Skin epidermis (tissue), 12 donors: ENCODE measurements around the gene ZNF75A.

Source experiments
- H3K27ac ChIP-seq, 21 experiments: fragments of 200-600 bp; sonication (generic) in 11 of 21; one replicate each; pipeline ENCODE4 v1.5.0; 2020; ENCODE audit warnings: mild to moderate bottlenecking in 3 of 21, inconsistent platforms in 2 of 21, moderate library complexity in 2 of 21
- H3K4me3 ChIP-seq, 7 experiments: fragments of 200-600 bp; sonication (generic) in 2 of 7; one replicate each; pipeline ENCODE4 v1.5.0; 2020; ENCODE audit warnings: inconsistent platforms in 2 of 7, mild to moderate bottlenecking in 2 of 7, moderate library complexity in 1 of 7

The ZNF75A gene

DNA sequence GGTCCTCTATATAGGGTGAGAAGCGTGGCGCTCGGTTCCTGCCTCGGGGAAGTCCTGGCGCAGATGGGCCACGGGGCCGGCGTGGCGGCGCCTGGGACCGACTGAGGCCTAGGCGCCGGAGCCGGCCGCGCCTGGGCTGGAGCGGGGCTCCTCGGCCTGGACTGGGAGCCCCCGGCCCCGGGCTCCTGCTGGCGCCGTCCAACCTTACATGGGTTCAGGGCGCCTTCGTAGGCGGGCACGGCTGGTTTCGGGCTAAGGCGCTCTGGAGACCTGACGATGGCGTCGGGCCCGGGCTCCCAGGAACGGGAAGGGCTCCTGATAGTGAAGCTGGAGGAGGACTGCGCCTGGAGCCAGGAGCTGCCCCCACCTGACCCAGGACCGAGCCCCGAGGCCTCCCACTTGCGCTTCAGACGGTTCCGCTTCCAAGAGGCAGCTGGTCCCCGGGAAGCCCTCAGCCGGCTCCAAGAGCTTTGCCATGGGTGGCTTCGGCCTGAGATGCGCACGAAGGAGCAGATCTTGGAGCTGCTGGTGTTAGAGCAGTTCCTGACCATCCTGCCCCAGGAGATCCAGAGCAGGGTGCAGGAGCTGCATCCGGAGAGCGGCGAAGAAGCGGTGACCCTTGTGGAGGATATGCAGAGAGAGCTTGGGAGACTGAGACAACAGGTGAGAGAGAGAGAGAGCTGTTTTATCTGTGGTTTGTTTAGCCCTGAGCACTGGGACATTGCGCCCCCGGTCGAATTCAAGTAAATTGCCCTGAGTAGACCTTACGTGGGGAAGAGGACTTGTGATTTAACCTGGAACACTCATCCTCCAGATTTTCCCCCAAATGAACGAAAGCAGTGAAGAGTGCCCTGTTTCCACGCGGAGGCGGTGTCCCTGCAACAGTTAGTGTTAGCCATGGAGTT lies 21.5 kb upstream of the ZNF75A start:
- H3K27ac ChIP-seq: peak overlapping the region; percentile 91 to 100 (median 98)
- peak overlapping the region; percentile 67 to 99 (median 87) for H3K4me3 ChIP-seq

DNA sequence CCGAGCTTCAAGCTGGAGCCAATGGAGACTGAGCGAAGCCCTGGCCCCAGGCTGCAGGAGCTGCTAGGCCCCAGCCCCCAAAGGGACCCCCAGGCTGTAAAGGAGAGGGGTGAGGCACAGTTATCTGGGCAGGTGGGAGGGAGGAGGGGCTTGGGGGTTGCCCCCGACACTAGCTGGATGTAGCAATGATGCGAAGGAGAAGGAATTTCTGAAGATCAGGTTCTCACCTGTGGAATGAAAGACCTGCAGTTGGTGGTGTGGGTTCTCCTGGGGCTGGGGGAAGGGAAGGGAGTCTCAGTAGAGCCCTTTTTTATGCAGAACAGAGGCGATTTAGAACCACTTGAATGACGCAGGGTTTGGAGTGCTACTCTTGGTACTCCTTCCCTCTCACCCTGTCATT lies 20.2 kb upstream of the ZNF75A start:
- Histone ChIP-seq H3K27ac (no peak overlapping the region), H3K4me3 (peak overlapping the region in 1 of 7 experiments; percentile 99)

DNA sequence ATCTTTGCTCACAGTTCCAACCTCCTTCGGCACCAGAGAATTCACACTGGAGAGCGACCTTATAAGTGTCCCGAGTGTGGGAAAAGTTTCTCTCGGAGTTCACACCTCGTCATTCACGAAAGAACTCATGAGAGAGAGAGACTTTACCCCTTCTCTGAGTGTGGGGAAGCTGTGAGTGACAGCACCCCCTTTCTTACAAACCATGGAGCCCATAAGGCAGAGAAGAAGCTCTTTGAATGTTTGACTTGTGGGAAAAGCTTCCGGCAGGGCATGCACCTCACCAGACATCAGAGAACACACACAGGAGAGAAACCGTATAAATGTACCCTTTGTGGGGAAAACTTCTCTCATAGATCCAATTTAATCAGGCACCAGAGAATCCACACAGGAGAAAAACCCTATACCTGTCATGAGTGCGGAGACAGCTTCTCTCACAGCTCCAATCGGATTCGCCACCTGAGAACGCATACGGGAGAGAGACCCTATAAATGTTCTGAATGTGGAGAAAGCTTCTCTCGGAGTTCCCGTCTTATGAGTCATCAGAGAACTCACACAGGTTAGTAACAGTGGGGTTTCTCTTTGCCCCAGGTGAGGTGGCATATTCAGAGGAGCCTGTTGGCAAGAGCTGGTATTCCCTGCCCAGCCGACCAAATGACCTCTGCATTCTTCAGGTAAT lies 15.2 kb upstream of the ZNF75A start:
- H3K27ac ChIP-seq: no peak overlapping the region
- no peak overlapping the region for H3K4me3 ChIP-seq

DNA sequence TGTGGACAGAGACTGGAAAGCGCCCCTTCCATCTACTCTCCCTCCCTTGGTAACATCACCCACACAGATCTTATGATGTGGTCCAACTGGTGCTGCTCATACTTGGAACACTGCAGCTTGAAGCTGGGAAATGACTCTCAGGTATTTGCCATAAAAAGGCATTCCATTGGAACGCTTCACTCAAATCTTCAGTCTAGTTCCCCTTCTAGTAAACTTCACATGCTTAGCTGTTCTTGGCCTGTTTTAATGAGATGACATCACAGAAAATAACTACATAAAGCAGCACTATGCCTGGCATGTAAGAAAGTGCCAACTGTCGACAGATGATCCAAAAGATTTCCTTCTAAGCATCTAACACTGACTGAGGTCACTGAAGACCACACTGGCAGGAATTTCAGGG lies 12.7 kb upstream of the ZNF75A start:
- Histone ChIP-seq H3K4me3 (no peak overlapping the region), H3K27ac (no peak overlapping the region)

DNA sequence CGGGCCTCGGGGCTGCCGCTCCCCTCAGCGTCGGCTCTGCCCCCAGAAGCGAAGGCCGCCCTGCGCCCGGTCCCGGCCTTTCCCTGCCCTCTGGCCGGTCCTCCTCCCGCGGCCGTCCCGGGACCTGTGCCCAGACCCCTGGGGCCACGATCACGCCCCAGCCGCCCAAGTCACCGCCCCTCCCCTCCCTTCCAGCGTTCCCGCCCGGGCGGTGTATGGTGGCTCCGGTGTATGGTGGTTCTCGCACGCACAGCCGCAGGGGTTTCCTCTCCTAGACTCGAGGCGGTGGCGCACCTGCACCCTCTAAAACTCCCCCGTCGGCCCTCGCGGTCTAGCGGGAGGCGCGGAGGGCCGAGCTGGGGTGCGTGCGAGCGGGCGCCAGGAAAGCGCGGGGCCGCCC lies 10.1 kb upstream of the ZNF75A start:
- no peak overlapping the region for H3K4me3 ChIP-seq
- no peak overlapping the region for H3K27ac ChIP-seq

DNA sequence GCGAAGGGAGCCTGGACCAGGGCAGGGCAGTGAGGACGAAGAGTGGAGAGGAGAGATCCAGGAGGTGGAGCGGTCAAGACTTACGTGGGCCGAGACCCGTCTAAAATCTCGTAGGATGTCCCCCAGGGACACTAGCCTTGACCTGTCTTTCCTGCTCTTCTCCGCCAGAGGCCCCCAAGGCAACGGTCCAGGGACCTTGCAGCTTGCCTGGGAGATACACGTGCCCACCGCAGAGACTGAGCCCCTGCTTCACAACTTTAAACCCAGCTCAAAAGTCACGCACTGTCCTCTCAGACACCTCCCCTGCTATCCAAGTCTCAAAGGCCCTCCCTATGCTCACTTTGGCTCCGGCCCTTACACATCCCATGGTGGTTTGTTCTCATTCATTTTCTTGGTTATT lies 9.5 kb upstream of the ZNF75A start:
- no peak overlapping the region for H3K27ac ChIP-seq
- H3K4me3 ChIP-seq: no peak overlapping the region

DNA sequence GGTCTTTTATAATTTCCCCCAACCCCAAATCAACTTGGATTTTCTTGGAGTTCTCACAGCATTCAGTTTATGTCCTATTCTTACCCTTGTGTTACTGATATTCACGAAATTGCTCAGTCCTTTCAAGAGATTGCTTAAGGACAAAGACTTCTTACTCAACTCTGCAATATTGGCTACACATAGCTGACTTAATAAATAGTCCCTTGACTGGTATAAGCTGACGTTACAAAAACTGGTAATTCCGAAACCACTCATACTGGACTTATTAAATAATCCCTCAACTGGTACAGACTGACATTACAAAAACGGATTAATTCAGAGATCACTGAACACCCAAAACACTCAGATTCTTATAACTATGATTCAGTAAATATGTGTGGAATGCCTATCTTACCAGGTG lies 927 bp upstream of the ZNF75A start:
- Histone ChIP-seq H3K27ac (no peak overlapping the region), H3K4me3 (peak overlapping the region in 4 of 7 experiments; percentile 46 to 66 (median 50))

DNA sequence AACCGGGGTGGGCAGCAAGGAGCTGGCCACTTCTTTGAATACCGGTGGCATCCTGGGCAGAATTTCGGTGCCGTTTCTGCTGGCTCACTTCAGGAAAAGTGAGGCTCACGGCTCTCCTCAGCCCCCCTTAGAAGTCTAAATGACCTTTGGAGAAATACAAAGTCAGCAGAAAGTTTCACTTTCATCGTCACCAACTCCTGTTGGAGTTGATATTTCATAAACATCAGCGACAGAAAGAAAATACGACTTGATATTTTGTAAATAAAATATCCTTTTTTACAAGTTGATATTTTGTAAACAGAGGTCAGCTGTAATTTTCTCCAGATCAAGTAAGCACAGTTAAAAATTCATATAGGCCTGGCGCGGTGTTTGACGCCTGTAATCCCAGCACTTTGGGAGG lies 781 bp downstream of the ZNF75A start:
- peak overlapping the region; percentile 46 to 77 (median 66) for H3K4me3 ChIP-seq

DNA sequence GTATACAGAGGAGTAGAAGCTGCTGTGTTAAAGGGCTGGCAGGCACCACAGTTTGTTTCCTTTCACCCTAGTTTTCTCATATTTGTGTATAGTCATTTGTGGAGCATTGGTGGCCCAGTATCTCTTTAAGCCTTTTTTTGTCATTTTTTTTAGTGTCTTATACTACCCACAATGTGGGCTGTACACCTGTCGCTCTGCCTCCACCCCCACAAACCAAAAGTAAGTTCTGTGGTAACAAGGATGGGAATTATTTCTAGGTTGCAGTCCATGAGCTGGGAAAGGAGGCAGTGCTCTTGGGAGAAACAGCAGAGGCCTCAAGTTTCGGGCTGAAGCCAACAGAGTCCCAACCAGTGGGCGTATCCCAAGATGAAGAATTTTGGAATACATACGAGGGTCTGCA lies 6.2 kb downstream of the ZNF75A start:
- H3K27ac ChIP-seq: no peak overlapping the region
- H3K4me3 ChIP-seq: no peak overlapping the region

More for the DNA sequence above, 781 bp downstream of the ZNF75A start:
- peak overlapping the region in 18 of 21 experiments; percentile 48 to 93 (median 84) for H3K27ac ChIP-seq

DNA sequence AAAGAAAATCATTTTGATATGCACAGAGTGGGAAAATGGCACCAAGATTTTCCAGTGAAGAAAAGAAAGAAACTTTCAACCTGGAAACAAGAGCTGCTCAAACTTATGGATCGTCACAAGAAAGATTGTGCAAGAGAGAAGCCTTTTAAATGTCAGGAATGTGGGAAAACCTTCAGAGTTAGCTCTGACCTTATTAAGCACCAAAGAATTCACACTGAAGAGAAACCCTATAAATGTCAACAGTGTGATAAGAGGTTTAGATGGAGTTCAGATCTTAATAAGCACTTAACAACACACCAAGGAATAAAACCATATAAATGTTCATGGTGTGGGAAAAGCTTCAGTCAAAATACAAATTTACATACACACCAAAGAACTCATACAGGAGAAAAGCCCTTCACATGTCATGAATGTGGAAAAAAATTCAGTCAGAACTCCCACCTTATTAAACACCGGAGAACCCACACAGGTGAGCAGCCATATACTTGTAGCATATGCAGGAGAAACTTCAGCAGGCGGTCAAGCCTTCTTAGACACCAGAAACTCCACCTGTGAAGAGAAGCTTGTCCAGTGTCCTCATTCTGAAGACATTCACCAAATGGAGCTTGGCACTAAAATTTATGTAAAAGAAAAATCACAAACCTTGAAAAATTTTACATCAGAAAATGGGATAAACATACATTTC lies 12.2 kb downstream of the ZNF75A start:
- H3K4me3 ChIP-seq: no peak overlapping the region

DNA sequence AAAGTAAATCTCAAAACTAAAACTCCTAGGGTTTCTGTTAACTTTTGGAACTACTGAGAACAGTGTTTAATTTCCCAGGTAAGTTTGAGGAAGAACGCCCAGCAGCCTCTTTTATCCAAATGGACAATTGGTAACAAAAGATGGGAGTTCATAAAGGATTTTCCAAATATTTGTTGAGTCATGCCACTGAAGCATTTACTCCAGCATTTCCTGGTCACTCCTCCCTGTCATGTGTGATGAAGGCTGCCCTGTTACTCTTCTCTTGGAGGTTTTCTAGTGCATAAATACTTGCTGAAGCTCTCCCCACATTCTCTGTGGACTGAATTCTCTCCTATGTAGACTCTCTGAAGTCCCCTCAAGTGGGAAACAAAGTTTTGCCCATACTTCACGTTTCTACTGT lies 16.5 kb downstream of the ZNF75A start:
- H3K27ac ChIP-seq: no peak overlapping the region
- no peak overlapping the region for H3K4me3 ChIP-seq

More for the DNA sequence above, 12.2 kb downstream of the ZNF75A start:
- H3K27ac ChIP-seq: no peak overlapping the region

DNA sequence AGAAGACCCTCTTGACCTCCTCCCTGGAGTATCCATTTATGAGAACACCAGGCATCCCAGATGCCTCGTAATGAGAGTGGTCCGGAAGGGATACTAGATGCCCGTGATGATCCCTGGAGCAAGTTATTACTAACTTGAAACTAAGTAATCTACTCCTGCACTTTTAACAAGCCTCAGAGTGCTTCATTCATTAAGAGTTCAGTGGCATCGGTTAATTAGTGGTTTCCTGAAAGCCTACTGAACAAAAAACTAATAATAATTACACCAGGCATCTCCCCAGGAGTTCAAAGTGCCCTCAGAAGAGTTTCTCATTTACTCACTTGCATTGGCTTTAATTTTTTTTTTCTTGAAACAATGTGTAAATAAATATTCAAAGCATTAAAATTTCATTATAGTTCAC lies 22.2 kb downstream of the ZNF75A start:
- no peak overlapping the region for H3K27ac ChIP-seq

DNA sequence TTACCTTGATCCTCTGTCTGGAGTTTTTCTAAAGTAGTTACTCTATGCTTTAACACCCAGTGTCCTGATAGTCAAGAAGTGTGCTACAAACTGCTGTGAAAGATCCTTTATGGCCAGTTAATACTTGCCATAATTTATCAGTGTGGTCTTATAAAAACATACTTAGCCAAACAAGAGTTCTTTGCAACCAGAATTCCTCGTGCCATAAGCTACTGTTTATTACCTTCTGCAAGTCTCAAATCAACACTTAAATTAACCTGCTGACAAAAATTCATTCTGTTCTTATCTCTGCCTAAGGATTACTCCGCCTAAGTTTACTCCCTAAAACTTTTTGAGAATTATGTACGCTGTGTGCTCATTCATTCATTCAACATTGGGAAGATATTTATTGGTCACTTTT lies 22.8 kb downstream of the ZNF75A start:
- H3K27ac ChIP-seq: no peak overlapping the region
- H3K4me3 ChIP-seq: no peak overlapping the region

More for the DNA sequence above, 22.2 kb downstream of the ZNF75A start:
- H3K4me3 ChIP-seq: no peak overlapping the region

DNA sequence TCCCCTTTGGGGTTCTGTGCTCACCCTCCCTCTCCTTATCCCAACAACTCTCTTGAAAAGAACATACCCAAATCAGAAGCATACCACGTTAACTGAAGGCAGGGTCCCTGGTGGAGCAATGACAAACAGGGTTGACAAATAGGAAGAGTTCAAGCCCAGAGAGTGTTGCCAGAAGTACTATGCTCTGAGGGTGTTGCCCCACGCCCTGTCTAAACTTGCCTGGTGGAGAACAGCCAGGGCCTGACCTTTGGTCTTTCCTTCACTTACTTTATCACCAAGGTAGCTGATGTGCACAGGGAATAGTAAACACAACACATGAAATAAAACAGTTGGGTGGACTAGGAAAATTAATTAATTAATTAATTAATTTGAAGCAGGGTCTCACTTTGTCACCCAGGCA lies 23.3 kb downstream of the ZNF75A start:
- Histone ChIP-seq H3K27ac (no peak overlapping the region), H3K4me3 (no peak overlapping the region)

DNA sequence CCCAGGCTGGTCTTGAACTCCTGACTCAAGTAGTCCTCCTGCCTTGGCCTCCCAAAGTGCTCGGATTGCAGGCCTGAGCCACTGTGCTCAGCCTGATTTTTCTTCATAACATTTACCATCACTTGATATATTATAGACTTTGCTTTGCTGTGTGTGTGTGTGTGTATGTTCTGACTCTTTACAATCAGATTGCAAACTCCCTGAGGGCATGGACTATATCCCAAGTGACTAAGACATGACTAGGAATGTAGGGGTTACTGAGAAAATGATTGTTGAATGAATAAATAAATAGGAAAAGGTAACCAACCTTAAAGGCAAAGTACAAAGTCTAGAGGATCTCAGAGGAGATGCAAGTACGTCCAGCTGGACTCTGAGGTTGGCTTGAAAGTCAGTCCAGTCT lies 40.7 kb downstream of the ZNF75A start:
- Histone ChIP-seq H3K4me3 (no peak overlapping the region), H3K27ac (no peak overlapping the region)

DNA sequence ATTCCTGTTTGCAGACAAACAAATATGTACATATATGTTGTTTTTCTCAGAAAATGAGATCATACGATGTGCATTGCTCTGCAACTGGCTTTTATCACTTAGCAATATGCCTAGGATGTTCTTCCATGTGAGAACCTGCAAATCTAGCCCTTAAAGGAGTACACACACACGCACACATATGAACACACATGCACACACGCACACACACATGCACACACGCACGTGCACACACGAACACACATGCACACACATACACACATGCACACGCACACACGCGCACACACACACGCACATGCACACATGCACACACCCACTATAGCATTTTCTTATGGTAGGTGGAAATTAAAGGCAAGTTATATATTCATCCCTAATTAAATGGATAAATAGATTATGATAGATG lies 42.3 kb downstream of the ZNF75A start:
- H3K27ac ChIP-seq: no peak overlapping the region
- no peak overlapping the region for H3K4me3 ChIP-seq

DNA sequence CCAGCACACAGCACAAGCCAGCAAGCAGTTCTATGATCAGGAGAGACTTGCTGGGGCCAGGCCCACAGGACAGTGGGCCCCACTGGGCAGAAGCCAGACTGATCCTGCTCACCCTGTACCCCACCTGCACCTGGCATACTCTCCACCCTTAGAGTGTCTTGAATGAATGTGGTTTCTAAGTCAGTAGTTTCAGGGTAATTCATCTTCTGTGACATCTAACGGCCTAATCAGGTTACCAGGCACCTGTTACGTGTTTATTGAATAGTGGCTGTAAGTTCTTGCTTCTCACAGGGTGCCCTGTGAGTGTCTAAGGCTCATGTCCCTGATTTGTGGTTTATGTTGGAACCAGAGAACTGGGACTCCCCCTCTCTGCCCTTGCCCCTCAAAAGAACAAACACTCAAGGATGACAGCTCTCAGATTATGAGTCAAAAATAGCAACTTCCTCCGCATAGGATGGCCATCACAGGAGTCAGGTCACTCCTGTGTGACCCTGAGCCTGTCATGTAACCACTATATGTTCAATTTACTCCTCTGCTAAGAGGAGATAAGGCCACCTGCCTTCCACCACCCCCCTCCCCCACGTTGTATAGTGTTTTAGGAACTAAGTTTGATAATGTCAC lies 43.4 kb downstream of the ZNF75A start:
- H3K27ac ChIP-seq: no peak overlapping the region

DNA sequence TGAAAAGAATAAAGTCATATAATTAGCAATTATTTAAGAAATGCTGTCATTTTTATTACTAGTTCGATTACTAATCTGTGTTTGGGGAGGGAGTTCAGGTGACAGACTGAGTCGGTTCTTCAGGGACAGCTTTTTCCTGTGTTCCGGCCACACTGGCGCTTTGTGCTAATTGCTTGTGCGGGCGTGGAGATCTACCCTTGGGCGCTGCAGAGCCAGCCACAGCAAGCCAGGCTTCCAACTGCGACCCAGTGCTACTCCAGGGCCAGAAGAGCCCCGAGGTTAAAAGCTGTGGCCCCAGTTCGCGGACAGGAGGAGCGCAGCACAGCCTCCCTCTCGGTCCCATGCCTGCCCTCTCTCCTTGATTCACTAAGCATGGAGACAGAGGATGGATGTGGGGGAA lies 43.9 kb downstream of the ZNF75A start:
- Histone ChIP-seq H3K4me3 (no peak overlapping the region), H3K27ac (no peak overlapping the region)

More for the DNA sequence above, 43.4 kb downstream of the ZNF75A start:
- H3K4me3 ChIP-seq: no peak overlapping the region

DNA sequence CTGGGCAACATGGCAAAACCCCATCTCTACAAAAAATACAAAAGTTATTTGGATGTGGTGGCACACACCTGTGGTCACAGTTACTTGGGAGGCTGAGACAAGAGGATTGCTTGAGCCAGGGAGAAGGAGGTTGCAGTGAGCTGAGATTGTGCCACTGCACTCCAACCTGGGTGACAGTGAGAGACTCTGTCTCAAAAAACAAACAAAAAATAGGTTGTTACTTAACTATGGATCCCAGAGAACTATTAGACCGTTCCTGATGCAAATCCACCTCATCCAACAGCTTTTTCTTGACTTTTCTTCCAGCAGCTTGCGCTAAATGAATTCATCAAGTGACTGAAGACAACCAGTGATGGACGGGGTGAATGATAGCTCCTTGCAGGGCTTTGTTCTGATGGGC lies 50.3 kb downstream of the ZNF75A start, which contains the start of gene OR2C1:
TSS of gene OR2C1 (plus strand) at position 301 of the 400 bp plus-strand sequence. CDS start at position 353, 52 bp downstream.
- Histone ChIP-seq H3K4me3 (no peak within 1 kb of the TSS), H3K27ac (no peak within 1 kb of the TSS)

DNA sequence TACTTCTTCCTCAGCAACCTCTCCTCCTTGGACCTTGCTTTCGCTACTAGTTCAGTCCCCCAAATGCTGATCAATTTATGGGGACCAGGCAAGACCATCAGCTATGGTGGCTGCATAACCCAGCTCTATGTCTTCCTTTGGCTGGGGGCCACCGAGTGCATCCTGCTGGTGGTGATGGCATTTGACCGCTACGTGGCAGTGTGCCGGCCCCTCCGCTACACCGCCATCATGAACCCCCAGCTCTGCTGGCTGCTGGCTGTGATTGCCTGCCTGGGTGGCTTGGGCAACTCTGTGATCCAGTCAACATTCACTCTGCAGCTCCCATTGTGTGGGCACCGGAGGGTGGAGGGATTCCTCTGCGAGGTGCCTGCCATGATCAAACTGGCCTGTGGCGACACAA lies 50.8 kb downstream of the ZNF75A start:
- Histone ChIP-seq H3K4me3 (no peak overlapping the region), H3K27ac (no peak overlapping the region)
